GM12874 (cell line): ENCODE data around the gene ACCS.

ENCODE experiments used
- TF ChIP-seq, protein P1 (sequence below): IDR thresholded peaks from 2 replicates; pipeline ENCODE4 v1.5.1; 2011; ENCODE audit warnings: low read depth, mild to moderate bottlenecking, control low read depth, low read length, moderate library complexity; ENCODE audit not compliant: insufficient read depth

The ACCS gene

GRCh38 chr11:44126304-44126703 lies 60.2 kb downstream of the ACCS start:
- TF ChIP-seq, protein P1, sequence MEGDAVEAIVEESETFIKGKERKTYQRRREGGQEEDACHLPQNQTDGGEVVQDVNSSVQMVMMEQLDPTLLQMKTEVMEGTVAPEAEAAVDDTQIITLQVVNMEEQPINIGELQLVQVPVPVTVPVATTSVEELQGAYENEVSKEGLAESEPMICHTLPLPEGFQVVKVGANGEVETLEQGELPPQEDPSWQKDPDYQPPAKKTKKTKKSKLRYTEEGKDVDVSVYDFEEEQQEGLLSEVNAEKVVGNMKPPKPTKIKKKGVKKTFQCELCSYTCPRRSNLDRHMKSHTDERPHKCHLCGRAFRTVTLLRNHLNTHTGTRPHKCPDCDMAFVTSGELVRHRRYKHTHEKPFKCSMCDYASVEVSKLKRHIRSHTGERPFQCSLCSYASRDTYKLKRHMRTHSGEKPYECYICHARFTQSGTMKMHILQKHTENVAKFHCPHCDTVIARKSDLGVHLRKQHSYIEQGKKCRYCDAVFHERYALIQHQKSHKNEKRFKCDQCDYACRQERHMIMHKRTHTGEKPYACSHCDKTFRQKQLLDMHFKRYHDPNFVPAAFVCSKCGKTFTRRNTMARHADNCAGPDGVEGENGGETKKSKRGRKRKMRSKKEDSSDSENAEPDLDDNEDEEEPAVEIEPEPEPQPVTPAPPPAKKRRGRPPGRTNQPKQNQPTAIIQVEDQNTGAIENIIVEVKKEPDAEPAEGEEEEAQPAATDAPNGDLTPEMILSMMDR, result no peak

DNA sequence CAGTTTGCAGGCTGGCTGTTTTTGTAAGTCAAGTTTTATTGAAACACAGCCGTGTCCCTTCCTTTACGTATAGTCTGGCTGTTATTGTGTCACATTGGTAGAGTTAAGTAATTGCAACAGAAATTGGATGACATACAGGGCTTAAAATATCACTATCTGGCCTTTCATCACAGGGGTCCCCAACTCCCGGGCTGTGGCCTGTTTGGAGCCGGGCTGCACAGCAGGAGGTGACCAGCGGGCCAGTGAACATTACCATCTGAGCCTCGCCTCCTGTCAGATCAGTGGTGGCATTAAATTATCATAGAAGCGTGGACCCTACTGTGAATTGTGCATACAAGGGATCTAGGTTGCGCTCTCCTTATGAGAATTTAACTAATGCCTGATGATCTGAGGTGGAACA lies 61.1 kb downstream of the ACCS start:
- TF ChIP-seq, protein P1, result no peak

DNA sequence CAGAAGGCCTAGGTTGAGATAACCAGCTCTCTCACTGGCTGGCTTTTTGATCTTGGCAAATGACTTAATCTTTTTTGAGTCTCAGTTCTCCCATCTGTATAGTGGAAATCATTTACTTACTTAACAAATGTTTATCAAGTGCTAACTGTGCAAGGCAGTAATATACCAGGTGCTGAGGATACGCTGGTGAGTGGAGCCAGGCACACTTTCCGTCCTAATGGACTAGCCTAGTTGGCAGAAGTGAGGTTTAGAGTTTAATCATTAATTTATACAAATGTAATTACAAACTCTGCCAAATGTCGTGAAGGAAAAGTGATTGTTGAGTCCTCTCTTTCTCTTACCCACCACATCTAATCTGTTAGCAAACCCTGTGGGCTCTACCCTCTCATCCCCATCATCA lies 62.7 kb downstream of the ACCS start:
- TF ChIP-seq, protein P1, result no peak

GRCh38 chr11:44130751-44131150 lies 64.7 kb downstream of the ACCS start:
- TF ChIP-seq, protein P1, result no peak

DNA sequence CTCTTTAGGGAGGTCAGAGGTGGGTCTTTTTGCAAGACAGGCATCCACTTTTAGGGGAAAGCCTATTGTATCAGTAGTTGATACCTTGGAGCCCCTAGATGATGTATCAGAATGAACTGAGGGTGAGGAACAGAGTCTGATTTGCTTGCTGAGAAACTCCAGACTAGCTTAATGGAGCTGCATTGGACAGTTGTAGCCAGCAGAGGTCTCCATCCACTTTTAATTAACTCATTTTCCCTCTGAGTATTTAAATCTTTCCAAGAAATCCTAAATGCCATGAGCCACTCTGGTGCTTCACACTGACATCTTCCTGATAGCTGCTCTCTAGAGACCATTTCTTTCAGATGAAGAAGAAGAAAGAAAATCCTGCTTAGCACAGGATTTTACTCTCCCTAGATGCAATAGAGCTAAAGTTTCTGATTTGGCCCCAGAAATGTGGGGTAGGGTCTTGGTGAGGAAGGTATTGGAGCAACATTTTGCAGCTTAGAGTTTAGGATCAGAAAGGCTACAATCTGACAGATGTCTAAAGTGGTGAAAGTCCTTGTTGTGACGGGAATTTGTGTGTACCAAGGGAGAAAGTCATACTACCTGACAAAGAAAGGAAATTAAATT lies 67.4 kb downstream of the ACCS start:
- TF ChIP-seq, protein P1, result peak; percentile 45
